K562 (cell line): ENCODE data around the gene DUSP5. TPM values are rescaled to one million over a fixed set of nuclear protein-coding genes. Genes with fewer than 3 reads are reported as not detected.

Source experiments
- ETV1 ChIP-seq: fragments of 450-650 bp; conservative IDR thresholded peaks from 2 replicates; pipeline ENCODE4 v1.6.1; 2016; ENCODE audit warnings: missing genetic modification characterization, control low read depth, low read depth, missing compliant biosample characterization
- ETV5 ChIP-seq: sonication (generic); formaldehyde crosslinking; IDR thresholded peaks from 2 replicates; pipeline ENCODE4 v1.4.0; 2020; ENCODE audit warnings: low read depth, mild to moderate bottlenecking, missing genetic modification reagents
- JUND ChIP-seq, 2 experiments: IDR thresholded peaks; 2 replicates in 1 of 2; 3 replicates in 1 of 2; pipeline ENCODE4 v1.6.1; 2011; ENCODE audit warnings: borderline replicate concordance in 2 of 2, low read depth in 2 of 2, low read length in 2 of 2, improper control_type of control experiment in 1 of 2, missing biosample characterization in 1 of 2, missing genetic modification characterization in 1 of 2, missing genetic modification reagents in 1 of 2
- PHF8 ChIP-seq: fragments of 200-600 bp; sonication (generic); IDR thresholded peaks from 2 replicates; pipeline ENCODE4 v1.6.1; 2012; ENCODE audit warnings: mixed run types, mild to moderate bottlenecking, inconsistent platforms, low read length, moderate library complexity, borderline replicate concordance
- RNF219 ChIP-seq: fragments of 250-450 bp; sonication (Bioruptor Pico); IDR thresholded peaks from 2 replicates; pipeline ENCODE4 v1.5.0; 2022; ENCODE audit warnings: mild to moderate bottlenecking
- TAL1 ChIP-seq: fragments of 450-650 bp; IDR thresholded peaks from 2 replicates; pipeline ENCODE4 v1.6.1; 2016; ENCODE audit warnings: mild to moderate bottlenecking
- polyA plus RNA-seq, 8 experiments: library from polyadenylated mRNA; depleted of rRNA in 4 of 8; stranded (reverse) in 5 of 8; unstranded in 3 of 8; fragments of >200 nt; fragmentation: Nextera tagmentation in 2 of 8; fragmentation: Illumina TruSeq in 1 of 8; extraction: Ambion mirVana in 2 of 8; extraction: Trizol in 1 of 8; gene quantifications; 2 replicates each; pipeline versions ENCODE4 v1.2.1 to v1.2.3, GENCODE V29; 2011 to 2014; ENCODE audit warnings: inconsistent platforms in 1 of 8, missing spikeins in 1 of 8
- total RNA-seq, 7 experiments: library from RNA; depleted of rRNA in 6 of 7; stranded (reverse); fragments of >200 nt in 6 of 7; fragmentation: Illumina TruSeq in 2 of 7; extraction: Trizol in 2 of 7; gene quantifications; 2 replicates each; pipeline versions ENCODE4 v1.2.1 to v1.2.3, GENCODE V29; 2011 to 2021; ENCODE audit warnings: low replicate concordance in 1 of 7
- TF ChIP-seq, protein P1 (sequence below): fragments of 450-650 bp; IDR thresholded peaks from 2 replicates; pipeline ENCODE4 v1.7.0; 2016; ENCODE audit warnings: borderline replicate concordance
- TF ChIP-seq, protein P2 (sequence below), 3 experiments: IDR thresholded peaks in 2 of 3; conservative IDR thresholded peaks in 1 of 3; 2 replicates each; pipeline ENCODE4 v1.5.1; 2011 to 2012; ENCODE audit warnings: low read length in 3 of 3, mild to moderate bottlenecking in 3 of 3, control low read depth in 2 of 3, improper control_type of control experiment in 1 of 3, inconsistent platforms in 1 of 3, low read depth in 1 of 3, mixed read lengths in 1 of 3, moderate library complexity in 1 of 3; ENCODE audit not compliant: insufficient read depth in 2 of 3

Gene DUSP5
- total and polyA plus RNA-seq, 9 of the 15 experiments (the other 6 are each of a cell fraction or from before 2014, with no cell fraction given), result 0.49 to 3.4 (median 2.0) TPM

- no peak for TF ChIP-seq RNF219 (CRISPR knock-in tag)
- TF ChIP-seq JUND (IDR thresholded peaks at IDR 0.05; ENCODE audit: borderline replicate concordance, low read depth, low read length), result 0 out of 2 replicates have a peak, but pooled peaks have one; percentile 8
- no peak for TF ChIP-seq JUND (tag; IDR thresholded peaks at IDR 0.05; ENCODE audit: borderline replicate concordance, low read depth, low read length)
- TF ChIP-seq, protein P1, sequence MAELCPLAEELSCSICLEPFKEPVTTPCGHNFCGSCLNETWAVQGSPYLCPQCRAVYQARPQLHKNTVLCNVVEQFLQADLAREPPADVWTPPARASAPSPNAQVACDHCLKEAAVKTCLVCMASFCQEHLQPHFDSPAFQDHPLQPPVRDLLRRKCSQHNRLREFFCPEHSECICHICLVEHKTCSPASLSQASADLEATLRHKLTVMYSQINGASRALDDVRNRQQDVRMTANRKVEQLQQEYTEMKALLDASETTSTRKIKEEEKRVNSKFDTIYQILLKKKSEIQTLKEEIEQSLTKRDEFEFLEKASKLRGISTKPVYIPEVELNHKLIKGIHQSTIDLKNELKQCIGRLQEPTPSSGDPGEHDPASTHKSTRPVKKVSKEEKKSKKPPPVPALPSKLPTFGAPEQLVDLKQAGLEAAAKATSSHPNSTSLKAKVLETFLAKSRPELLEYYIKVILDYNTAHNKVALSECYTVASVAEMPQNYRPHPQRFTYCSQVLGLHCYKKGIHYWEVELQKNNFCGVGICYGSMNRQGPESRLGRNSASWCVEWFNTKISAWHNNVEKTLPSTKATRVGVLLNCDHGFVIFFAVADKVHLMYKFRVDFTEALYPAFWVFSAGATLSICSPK, result no peak
- TF ChIP-seq ETV5, result peak; percentile 15; the same call in 1 of the 2 replicates
- TF ChIP-seq, protein P2, sequence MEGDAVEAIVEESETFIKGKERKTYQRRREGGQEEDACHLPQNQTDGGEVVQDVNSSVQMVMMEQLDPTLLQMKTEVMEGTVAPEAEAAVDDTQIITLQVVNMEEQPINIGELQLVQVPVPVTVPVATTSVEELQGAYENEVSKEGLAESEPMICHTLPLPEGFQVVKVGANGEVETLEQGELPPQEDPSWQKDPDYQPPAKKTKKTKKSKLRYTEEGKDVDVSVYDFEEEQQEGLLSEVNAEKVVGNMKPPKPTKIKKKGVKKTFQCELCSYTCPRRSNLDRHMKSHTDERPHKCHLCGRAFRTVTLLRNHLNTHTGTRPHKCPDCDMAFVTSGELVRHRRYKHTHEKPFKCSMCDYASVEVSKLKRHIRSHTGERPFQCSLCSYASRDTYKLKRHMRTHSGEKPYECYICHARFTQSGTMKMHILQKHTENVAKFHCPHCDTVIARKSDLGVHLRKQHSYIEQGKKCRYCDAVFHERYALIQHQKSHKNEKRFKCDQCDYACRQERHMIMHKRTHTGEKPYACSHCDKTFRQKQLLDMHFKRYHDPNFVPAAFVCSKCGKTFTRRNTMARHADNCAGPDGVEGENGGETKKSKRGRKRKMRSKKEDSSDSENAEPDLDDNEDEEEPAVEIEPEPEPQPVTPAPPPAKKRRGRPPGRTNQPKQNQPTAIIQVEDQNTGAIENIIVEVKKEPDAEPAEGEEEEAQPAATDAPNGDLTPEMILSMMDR (IDR thresholded peaks at IDR 0.05 in 2 of 3, conservative IDR thresholded peaks at IDR 0.05 in 1 of 3; ENCODE audit: insufficient read depth in 2 of 3, low read depth in 1 of 3, low read length in 3 of 3), result peak; percentile 18 to 46 (median 18); a peak in 2 of 6 replicates
- TF ChIP-seq TAL1, result no peak
- peak; percentile 26; the same call in 1 of the 2 replicates for TF ChIP-seq ETV1 (tag)
- TF ChIP-seq PHF8, result no peak
These were observed 1.5 kb downstream of the DUSP5 start (continued) for GRCh38 chr10:110498982-110499795.
